Gastrocnemius medialis (tissue), 4 donors: ENCODE data around the gene SIN3A. TPM values are rescaled to one million over a fixed set of nuclear protein-coding genes. Genes with fewer than 3 reads are reported as not detected.
"Not testable (repeated sequence)": the region's sequence is repeated elsewhere in the genome, so short reads cannot be mapped to it uniquely, and the experiment has no call there.

Source experiments
- ATAC-seq, 2 donors: fragments of 150-250 bp; one replicate each; pipeline ENCODE4 v1.9.1; 2016
- DNase-seq, 2 donors: peaks; one replicate each; pipeline ENCODE4 v3.0.0-alpha.2; 2019
- H3K27ac ChIP-seq, 4 donors: fragments of 200-600 bp; sonication (generic); 1 replicate in 1 of 4; 2 replicates in 3 of 4; pipeline ENCODE4 v1.5.1; 2016 to 2018; ENCODE audit warnings: mild to moderate bottlenecking in 2 of 4, moderate library complexity in 1 of 4
- H3K27me3 ChIP-seq, 3 donors: fragments of 200-600 bp; sonication (generic) in 2 of 3; 1 replicate in 1 of 3; 2 replicates in 2 of 3; pipeline versions ENCODE4 v1.5.1 to v1.6.0; 2016 to 2019; ENCODE audit warnings: mild to moderate bottlenecking in 1 of 3, moderate library complexity in 1 of 3
- H3K36me3 ChIP-seq, 2 donors: fragments of 200-600 bp; sonication (generic) in 1 of 2; one replicate each; pipeline ENCODE4 v1.5.1; 2017 to 2018
- H3K4me1 ChIP-seq, 2 donors: fragments of 200-600 bp; sonication (generic) in 1 of 2; one replicate each; pipeline ENCODE4 v1.5.1; 2016 to 2017; ENCODE audit warnings: mild to moderate bottlenecking in 2 of 2
- H3K4me3 ChIP-seq, 4 donors: fragments of 200-600 bp; sonication (generic) in 3 of 4; 1 replicate in 1 of 4; 2 replicates in 3 of 4; pipeline ENCODE4 v1.5.1; 2016 to 2019; ENCODE audit warnings: mild to moderate bottlenecking in 2 of 4
- H3K9me3 ChIP-seq, 3 donors: fragments of 200-600 bp; sonication (generic) in 2 of 3; 1 replicate in 1 of 3; 2 replicates in 2 of 3; pipeline ENCODE4 v1.5.1; 2016 to 2019
- CTCF ChIP-seq, 5 experiments: fragments of 450-650 bp in 3 of 5; fragments of 200-600 bp in 2 of 5; sonication (generic) in 2 of 5; IDR thresholded peaks in 4 of 5; conservative IDR thresholded peaks in 1 of 5; 1 replicate in 4 of 5; 2 replicates in 1 of 5; pipeline ENCODE4 v1.5.1; 2016 to 2019; ENCODE audit warnings: antibody characterized with exemption in 5 of 5, mild to moderate bottlenecking in 3 of 5, moderate library complexity in 3 of 5
- POLR2A ChIP-seq, 2 donors: fragments of 450-650 bp; IDR thresholded peaks; one replicate each; pipeline ENCODE4 v1.6.1; 2017; ENCODE audit warnings: antibody characterized with exemption in 2 of 2, mild to moderate bottlenecking in 2 of 2, moderate library complexity in 2 of 2
- in situ Hi-C, 4 donors: fragments of 200-750 bp; cut with MboI; loops; one replicate each; pipeline versions ENCODE4 v1.15.0 to v1.8.0; 2017; ENCODE audit warnings: low sequenced_read_pairs in 4 of 4
- intact Hi-C: fragments of 100-400 bp; cut with DNase I; formaldehyde crosslinking; loops from one replicate; pipeline ENCODE4 v1.15.1; 2023; ENCODE audit warnings: low total_unique reads
- total RNA-seq, 4 donors: library from RNA; depleted of rRNA; stranded (reverse); fragments of >200 nt; gene quantifications; one replicate each; pipeline versions ENCODE4 v1.1.0 to v1.2.3, GENCODE V29; 2016

The SIN3A gene
- total RNA-seq, 4 donors from 2014 or later = 16.1 to 25.3 (median 21.0) TPM

DNA sequence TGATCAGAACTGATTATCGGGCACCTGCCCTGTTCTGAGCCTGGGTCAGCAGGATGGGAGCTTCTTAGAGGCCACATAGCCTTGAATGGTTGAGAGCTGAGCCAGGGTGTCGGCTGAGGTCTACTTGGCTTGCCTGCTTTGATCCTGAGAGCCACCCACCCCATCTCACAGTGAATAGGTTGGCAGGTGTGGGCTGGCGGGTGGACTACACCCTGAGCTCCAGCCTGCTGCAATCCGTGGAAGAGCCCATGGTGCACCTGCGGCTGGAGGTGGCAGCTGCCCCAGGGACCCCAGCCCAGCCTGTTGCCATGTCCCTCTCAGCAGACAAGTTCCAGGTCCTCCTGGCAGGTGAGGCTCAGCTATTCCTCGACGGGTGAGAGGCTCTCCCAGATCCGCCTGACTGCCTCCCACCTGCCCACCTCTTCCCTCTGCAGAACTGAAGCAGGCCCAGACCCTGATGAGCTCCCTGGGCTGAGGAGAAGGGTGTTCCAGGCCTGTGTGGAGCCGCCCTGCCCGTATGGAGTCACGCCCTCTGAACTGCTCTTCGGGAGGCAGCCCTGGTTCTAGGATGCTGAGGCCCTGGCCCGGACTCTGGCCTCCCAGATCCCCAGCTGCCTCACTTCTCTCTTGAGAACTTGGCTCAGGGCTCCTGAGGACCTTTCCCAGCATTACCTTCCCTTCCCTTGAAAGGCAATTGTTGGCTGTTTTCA lies 111.8 kb downstream of the SIN3A start:
- no peak for TF ChIP-seq POLR2A (IDR thresholded peaks at IDR 0.05)
- no peak for TF ChIP-seq CTCF (IDR thresholded peaks at IDR 0.05 in 4 of 5, conservative IDR thresholded peaks at IDR 0.05 in 1 of 5)
- intact Hi-C loops = no loop called here
- Histone ChIP-seq H3K4me1 (peaks cover 13 to 23% of the 10 kb centered on the region in 2 donors), H3K27me3 (no peaks in the 10 kb centered on the region), H3K27ac (no peak overlapping the region), H3K36me3 (no peaks in the 10 kb centered on the region), H3K9me3 (no peaks in the 10 kb centered on the region), H3K4me3 (no peak overlapping the region)
- no peak for ATAC-seq
- DNase-seq = no peak
- in situ Hi-C loops = no loop called here

DNA sequence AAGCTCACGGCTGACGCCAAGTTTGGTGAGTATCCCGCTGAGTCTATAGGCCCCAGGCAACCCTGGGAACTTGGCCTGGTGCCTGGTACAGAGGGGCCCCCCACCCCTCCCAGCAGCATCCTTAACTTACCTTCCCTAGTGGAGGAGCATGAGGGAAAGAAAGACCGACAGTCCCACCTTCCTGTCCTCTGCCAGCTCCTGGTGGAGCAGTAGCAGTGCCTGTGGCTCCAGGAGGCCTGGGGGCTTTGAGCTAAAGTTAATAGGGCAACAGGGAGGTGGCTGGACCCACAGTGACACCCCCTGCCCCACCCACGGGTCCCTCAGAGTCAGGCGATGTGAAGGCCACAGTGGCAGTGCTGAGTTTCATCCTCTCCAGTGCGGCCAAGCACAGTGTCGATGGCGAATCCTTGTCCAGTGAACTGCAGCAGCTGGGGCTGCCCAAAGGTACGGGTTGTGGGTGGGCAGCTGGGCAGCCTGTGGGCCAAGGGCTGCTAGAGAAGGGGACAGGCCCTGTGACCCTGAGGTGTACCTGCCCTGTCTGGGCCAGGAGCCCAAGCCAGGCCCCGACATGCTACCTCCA lies 112.7 kb downstream of the SIN3A start:
- TF ChIP-seq CTCF (IDR thresholded peaks at IDR 0.05 in 4 of 5, conservative IDR thresholded peaks at IDR 0.05 in 1 of 5) (no peak), POLR2A (IDR thresholded peaks at IDR 0.05) (no peak)
- H3K36me3 ChIP-seq = no peaks in the 10 kb centered on the region
- intact Hi-C loops (no loop called here), in situ Hi-C loops (no loop called here)
- no peak for ATAC-seq
- DNase-seq = no peak
- no peaks in the 10 kb centered on the region for H3K27me3 ChIP-seq
- peaks cover 13 to 19% of the 10 kb centered on the region in 2 donors for H3K4me1 ChIP-seq
- no peaks in the 10 kb centered on the region for H3K9me3 ChIP-seq
- no peak overlapping the region for H3K27ac ChIP-seq
- no peak overlapping the region for H3K4me3 ChIP-seq

- peak; percentile 93 to 97 for ATAC-seq
- peak; percentile 92 to 95 for DNase-seq
- H3K9me3 ChIP-seq = no peaks in the 10 kb centered on the region
- no peaks in the 10 kb centered on the region for H3K36me3 ChIP-seq
- H3K27ac ChIP-seq = peak within 1 kb of the TSS; percentile 59 to 81 (median 72)
- no peaks in the 10 kb centered on the region for H3K27me3 ChIP-seq
- intact Hi-C loops = loop anchor here (1.0 kb wide), 3 partner anchors 12 to 313 kb away; partner anchors contain the start of genes MAN2C1 and PPCDC
- in situ Hi-C loops = no loop called here
- H3K4me3 ChIP-seq = peak within 1 kb of the TSS; percentile 74 to 89 (median 86)
- H3K4me1 ChIP-seq = peaks cover 13 to 18% of the 10 kb centered on the region in 2 donors
- TF ChIP-seq CTCF (IDR thresholded peaks at IDR 0.05 in 4 of 5, conservative IDR thresholded peaks at IDR 0.05 in 1 of 5) (peak in 1 of 5 experiments; percentile 41), POLR2A (IDR thresholded peaks at IDR 0.05) (no peak)
These were observed 115.7 kb downstream of the SIN3A start, which contains the start of gene COMMD4 for GRCh38 chr15:75335705-75336355. Gene COMMD4 (plus strand): TSS chr15:75336063. CDS start chr15:75336090, 27 bp downstream.

GRCh38 chr15:75335313-75335704 lies 116.2 kb downstream of the SIN3A start:
- no peaks in the 10 kb centered on the region for H3K36me3 ChIP-seq
- DNase-seq (no peak), ATAC-seq (no peak)
- in situ Hi-C loops = no loop called here
- peak overlapping the region; percentile 59 to 81 (median 72) for H3K27ac ChIP-seq
- no peaks in the 10 kb centered on the region for H3K27me3 ChIP-seq
- H3K4me1 ChIP-seq = peaks cover 13 to 18% of the 10 kb centered on the region in 2 donors
- peak overlapping the region; percentile 74 to 89 (median 86) for H3K4me3 ChIP-seq
- H3K9me3 ChIP-seq = no peaks in the 10 kb centered on the region
- intact Hi-C loops = loop anchor here (1.0 kb wide), 2 partner anchors 13 to 312 kb away; partner anchors contain the start of gene PPCDC
- TF ChIP-seq POLR2A (IDR thresholded peaks at IDR 0.05) = no peak
- TF ChIP-seq CTCF (IDR thresholded peaks at IDR 0.05 in 4 of 5, conservative IDR thresholded peaks at IDR 0.05 in 1 of 5) = no peak

DNA sequence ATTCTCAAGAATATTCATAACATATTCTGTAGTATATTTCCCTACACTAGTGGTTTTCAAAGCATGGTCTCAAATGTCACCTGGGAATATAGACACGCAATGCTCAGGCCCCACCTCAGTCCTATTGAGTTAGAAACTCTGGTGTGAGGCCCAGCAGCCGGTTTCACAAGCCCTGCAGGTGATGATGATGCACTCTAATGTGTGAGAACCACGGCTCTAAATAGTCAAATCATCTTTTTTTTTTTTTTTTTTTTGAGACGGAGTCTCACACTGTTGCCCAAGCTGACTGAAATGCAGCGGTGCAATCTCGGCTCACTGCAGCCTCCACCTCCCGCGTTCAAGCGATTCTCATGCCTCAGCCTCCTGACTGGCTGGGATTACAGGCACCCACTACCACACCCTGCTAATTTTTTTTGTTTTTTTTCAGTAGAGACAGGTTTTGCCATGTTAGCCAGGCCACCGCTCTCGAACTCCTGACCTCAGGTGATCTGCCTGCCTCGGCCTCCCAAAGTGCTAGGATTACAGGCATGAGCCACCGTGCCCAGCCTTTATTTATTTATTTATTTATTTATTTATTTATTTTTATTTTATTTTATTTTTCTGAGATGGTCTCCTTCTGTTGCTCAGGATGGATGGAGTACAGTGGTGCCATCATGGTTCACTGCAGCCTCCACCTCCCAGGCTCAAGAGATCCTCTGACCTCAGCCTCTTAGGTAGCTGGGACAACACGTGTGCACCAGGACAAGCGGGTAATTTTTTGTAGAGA lies 117.7 kb downstream of the SIN3A start:
- in situ Hi-C loops, H3K4me3 ChIP-seq, H3K36me3 ChIP-seq, intact Hi-C loops, DNase-seq, H3K27me3 ChIP-seq, H3K9me3 ChIP-seq, H3K27ac ChIP-seq, ATAC-seq: not testable (repeated sequence)
- H3K4me1 ChIP-seq = peaks cover 13 to 18% of the 10 kb centered on the region in 2 donors

- in situ Hi-C loops, H3K4me3 ChIP-seq, H3K27me3 ChIP-seq, H3K27ac ChIP-seq, DNase-seq, H3K9me3 ChIP-seq, H3K36me3 ChIP-seq, intact Hi-C loops, ATAC-seq: not testable (repeated sequence)
- peaks cover 12 to 17% of the 10 kb centered on the region in 2 donors for H3K4me1 ChIP-seq
These were observed 119.4 kb downstream of the SIN3A start for GRCh38 chr15:75332093-75332492.
